NCI-H2107 (cell line): ENCODE results near the gene SFXN5.
"Not testable (repeated sequence)": the region's sequence is repeated elsewhere in the genome, so short reads cannot be mapped to it uniquely, and the experiment has no call there.

Source experiments
- DNase-seq: peaks from one replicate; lab custom pipeline; 2025; lab: John Stamatoyannopoulos, UW

SFXN5 gene

DNA sequence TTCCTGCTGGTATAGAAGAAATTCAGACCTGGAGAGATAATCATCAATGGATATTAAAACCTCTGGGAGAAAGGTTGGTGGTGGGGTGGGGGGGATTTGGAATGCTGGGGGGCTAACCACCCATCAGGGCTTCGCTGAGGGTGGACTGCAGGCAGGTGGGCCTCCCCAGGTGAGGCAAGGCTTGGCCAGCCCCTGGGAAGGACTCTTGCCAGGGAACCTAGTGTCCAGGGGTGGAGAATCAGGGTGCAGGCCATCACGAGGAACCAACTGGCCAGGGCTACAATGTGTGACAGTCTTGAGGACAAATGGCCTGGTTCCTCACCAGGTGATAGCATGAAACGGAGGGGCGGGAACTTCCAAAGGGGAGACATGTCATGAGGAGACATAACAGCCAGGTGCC is 29.4 kb upstream of the SFXN5 start:
- DNase-seq: no peak

DNA sequence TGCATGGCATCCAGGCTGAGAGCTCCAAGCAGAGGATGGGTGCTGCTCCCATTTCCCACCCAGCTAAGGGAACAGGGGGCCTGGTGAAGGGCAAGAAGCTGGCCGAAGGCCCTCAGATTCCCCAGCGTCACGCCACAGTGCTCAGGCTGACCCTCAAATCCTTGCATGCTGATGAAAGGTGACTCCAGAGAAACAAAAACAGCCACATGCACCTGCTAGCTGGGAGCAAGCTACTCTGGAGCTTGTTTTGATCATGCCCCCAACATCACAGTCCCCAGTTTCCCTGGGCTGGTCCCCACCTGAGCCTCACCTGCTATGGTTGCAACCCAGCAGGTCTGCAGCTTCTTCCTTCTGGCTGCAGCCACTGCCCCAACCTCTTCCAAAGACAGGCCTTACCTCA is 28.0 kb upstream of the SFXN5 start:
- no peak for DNase-seq

- DNase-seq: no peak
Measured at GRCh38 chr2:73095910-73096309, 24.4 kb upstream of the SFXN5 start.

DNA sequence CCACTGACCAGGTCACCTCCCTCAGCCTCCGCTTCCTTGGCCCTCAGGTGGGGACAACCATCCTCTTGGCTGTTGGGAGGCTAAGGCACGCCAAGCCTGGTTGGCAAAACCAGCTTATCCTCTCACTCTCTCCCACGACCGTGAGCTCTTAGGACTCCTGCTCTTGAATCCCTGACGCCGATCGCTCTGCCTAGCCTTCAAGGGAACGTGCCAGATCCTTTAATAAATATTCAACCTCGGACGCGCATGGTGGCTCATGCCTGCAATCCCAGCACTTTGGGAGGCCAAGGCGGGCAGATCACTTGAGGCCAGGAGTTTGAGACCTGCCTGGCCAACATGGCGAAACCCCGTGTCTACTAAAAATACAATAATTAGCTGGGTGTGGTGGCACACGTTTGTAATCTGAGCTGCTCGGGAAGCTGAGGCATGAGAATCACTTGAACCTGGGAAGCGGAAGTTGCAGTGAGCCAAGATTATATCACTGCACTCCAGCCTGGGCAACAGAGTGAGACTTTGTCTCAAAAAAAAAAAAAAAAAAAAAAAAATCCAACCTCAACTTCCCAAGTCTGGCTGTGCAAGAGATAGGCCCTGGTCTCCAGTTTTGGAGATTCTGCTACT is 22.2 kb upstream of the SFXN5 start:
- not testable (repeated sequence) for DNase-seq

DNA sequence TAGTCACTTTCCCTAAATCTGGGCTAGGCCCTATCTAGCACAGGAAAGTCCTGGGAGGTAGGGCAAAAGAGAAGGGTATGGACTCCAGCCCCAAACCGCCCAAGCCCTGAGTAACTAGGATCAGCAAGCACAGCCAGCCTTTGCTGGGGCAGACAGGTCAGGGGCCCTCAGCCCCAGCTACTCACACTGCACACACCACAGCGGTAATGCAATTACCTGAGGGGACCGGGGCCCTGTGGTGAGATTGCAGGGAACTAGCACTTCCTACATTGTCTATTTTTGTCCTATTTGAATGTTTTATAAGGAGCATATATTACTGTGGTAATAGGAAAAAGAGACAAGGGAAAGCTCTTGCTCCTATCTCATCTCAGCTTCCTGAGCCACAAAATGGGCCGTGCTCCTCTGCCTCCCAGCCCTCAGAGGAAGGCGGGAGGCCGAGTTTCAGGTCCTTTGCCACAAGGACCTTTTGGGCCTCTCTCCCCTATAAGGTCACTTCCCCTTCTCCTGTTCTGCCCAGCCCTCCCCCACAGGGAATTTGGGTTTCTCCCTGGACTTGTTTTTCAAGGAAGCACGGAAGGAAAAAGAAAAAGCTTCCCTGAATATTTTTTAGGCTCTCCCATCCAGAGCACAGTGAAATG is 20.8 kb upstream of the SFXN5 start:
- no peak for DNase-seq

DNA sequence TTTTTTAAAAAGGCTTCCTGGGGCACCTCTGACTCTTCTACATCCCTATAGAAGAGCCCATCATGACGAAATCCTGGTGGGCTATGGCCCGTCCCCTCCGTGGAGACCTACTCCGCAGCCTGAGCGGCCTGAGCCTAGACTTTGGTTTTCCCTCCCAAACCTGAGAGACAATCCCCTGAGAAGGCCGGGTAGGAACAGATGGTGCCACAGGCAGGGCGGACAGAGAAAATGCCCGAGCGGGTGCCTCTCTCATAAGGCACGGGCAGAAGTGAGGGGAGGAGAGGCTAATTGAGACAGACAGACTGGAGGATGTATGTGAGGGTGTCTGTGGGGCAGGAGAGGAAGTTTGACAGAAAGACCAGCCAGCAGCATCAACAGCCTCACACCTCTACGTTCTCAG is 20.2 kb upstream of the SFXN5 start:
- no peak for DNase-seq

DNA sequence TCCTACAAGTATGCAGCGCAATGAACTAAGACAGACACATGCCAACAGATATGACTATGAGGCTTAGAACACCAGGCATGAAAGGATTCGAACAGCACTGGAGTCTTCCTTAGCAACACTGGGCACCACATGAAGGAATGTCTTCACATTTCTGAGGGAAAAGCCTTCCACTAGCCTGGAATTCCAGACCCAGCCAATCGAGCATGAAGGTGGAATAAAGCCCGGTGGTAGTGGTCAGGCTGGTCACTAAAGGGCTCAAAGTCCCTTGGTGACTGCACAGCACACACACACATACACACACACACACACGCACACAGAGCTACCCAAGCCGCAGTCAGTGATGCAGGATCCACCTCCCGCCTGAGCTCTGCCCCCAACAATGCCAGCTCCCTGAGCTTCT is 19.7 kb upstream of the SFXN5 start:
- DNase-seq: no peak

DNA sequence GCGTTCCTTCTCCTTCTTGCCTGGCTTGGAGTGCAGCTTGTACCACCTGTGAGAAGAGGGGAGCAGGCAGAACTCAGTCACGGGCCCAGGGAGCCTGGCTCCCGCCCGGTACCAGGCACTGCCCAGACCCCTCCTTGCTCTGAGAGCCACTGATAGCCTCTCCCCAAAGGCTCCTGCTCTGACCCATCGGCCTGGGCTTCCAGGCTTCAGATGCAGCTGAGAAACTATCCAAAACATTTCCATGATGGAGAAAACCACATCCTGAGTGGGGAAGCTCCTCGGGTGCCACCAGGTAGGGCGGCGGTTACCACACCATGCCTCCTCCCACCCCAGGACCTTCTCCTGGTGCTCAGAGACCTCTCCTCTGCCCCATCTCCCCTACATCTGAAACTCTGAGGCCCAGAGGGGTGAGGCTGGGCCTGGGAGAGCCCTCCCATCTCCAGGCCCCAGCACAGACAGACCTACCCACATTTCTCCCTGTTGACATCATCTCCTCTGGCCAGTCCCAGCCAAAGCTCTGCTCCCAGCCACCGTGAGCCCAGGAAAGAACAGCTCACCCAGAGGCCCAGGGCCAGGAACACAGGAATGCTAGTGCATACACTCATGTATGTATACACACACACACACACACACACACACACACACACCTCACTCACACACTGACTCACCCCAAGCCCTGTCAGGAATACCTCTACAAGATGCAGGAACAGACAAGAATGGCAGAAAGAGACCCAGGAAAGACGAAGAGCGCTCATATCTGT is 17.9 kb upstream of the SFXN5 start:
- no peak for DNase-seq

DNA sequence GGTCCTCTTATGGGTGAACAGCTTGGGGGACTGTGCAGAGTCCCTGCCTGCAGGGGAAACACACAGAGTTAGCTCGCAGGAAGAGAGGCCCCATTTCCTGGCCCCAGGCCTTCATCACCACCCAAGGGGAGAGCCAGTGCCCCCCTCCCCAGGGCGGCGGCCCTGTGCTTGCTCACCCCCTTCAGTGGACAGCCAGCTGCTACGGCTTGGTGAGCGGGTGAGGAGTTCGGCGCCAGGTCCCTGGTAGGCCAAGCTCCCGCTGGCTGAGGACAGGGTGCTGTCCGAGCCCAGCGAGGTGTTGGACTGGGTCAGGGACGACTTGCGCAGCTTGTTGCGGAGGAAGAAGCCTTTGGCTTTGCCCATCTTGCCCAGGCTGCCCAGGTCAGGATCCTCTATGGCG is 17.2 kb upstream of the SFXN5 start:
- no peak for DNase-seq

GRCh38 chr2:73088211-73088610 is 16.7 kb upstream of the SFXN5 start:
- DNase-seq: no peak

DNA sequence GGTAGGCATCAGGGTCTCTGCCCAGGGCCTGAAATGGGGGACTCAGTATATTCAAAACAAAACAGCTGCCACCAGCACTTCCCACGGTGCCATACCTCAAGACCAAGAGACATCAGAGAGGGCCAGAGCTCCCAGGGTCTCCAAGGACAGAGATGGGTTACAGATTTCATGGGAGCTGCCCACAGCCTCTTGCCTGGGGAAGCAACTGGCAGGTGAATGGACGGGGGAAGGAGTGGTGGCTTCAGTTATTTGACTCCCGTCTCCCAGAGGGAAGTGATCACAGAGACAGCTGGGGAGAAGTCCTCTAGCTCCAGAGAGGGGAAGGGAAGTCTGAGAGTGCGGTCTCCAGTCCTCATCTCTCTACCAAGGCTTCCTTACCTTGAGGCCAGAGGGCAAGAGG is 15.8 kb upstream of the SFXN5 start:
- no peak for DNase-seq

- DNase-seq: peak; percentile 34
Measured at GRCh38 chr2:73085691-73086090, 14.2 kb upstream of the SFXN5 start.

DNA sequence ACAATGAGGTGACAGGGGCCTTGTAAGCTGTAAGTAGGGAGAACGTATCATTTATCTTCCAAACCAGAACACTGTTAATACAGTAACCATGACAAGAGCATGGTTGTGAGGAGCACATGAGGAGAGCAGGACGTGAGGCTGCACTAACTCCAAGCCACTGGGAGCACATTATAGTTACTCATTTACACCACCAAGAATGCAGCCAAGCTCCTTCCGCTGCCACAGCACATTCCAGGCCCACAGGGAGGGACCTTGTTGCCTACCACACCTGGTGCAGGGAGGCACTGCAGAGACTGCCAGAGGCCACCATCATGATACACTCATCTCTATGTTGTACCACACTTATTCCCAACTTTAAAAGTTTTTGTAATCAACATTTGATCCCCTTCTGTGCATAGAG is 13.5 kb upstream of the SFXN5 start:
- no peak for DNase-seq

- no peak for DNase-seq
Measured at GRCh38 chr2:73083886-73084800, 12.6 kb upstream of the SFXN5 start.

DNA sequence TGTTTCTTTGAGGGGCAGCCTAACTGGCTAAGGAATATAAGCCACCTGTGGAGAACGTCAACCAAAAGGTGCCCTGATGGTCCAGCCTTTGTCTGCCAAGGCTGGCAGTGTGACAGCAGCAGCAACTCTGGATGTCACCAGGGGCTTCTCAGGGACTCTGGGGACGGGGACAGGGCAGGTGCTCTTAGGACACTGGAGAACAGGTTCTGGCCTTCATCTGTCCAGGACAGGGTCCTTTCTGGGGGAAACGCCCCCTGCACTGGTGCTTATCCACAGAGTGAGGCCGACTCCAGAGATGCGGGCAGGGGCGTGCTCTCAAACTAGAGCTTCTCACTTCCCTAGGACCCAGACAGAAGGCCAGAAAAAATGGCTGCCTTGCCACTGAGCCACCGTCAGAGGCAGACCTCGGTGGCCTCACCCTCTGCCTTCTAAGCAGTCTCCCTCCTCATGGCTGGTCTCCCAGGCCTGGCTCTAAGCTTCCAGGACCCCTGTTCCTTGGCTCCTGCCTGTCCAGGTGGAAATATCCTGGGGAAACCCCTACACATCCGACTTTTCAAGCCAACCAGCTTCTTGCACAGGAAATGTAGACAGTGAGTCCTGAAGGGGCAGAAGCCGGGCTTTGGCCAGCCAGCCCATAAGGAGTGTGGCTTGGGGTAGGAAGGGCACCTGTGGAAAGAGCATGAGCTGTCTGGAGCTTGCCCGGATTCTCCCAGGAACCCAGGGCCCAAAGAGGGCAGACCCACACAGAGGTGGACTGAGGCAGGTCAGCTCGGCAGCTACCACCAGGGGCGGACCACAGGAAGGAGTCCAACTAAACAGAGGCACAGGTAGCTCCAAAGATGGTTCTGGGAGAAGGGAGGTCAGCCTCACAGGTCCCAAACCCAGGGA is 11.3 kb upstream of the SFXN5 start:
- DNase-seq: no peak

GRCh38 chr2:73081181-73081671 is 9.7 kb upstream of the SFXN5 start:
- no peak for DNase-seq

- no peak for DNase-seq
Measured at GRCh38 chr2:73080321-73081131, 9.0 kb upstream of the SFXN5 start.

- no peak for DNase-seq
Measured at GRCh38 chr2:73079636-73080035, 8.1 kb upstream of the SFXN5 start.

DNA sequence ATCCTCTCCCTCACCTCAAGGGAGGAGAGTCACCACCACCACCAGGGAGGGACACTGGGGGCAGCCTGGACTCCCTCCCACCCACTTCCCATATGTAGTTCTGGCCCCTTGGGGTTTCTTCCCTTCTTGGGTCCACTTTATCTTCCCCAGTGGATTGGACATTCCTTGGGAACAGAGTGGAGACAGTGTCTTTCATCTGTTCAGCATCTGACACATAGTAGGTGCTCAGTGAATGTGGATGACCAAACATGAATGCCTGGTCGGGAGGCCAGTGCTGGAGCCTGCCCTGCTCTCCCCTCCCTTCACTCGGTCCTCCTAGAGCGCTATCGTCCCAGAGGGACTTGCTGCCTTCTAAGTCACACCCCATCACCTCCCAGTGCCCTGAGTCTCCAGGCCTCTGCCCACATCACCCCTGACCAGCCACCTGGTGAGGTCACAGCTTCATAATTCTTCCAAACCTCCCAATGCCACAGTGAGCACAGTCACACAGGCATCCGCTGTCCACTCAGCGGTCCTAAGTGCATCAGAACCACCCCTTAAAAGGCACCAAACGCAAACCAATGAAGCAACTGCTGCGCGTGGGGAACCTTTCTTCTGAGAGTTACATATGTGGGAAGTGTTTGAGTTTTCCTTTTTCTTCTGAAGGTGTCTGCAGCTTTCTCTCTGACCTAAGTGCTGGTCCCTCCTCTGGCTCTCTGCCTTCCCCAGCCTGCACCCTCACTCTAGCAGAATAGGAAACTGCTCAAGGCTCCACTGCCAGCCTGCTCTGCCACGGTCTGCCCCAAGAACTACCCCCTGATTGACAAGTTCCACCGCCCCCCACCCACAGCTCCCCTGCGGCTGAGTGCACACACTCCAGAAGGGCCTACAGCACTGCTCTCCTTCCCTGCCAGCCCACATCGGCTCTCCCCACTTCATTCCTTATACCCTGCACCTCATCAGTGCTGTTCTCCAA is 7.2 kb upstream of the SFXN5 start:
- no peak for DNase-seq
